BE2C (cell line): ENCODE results near the gene PPRC1. TPM values are rescaled to one million over a fixed set of nuclear protein-coding genes. Genes with fewer than 3 reads are reported as not detected.

Experiments
- DNase-seq: peaks from one replicate; pipeline ENCODE4 v3.0.0-alpha.2; 2020
- H3K27me3 ChIP-seq: fragments of 250-450 bp; sonication (Bioruptor Pico); 2 replicates; pipeline ENCODE4 v1.5.1; 2020; ENCODE audit warnings: mild to moderate bottlenecking
- H3K36me3 ChIP-seq: fragments of 250-450 bp; sonication (Bioruptor Pico); 2 replicates; pipeline ENCODE4 v1.5.1; 2020; ENCODE audit warnings: mild to moderate bottlenecking
- H3K4me1 ChIP-seq: fragments of 250-450 bp; sonication (Bioruptor Pico); 2 replicates; pipeline ENCODE4 v1.5.1; 2020
- H3K4me3 ChIP-seq: 2 replicates; pipeline ENCODE4 v1.5.1; 2011; ENCODE audit warnings: low read depth, low read length
- H3K9me3 ChIP-seq: fragments of 250-450 bp; sonication (Bioruptor Pico); 2 replicates; pipeline ENCODE4 v1.5.1; 2020
- polyA plus RNA-seq: library from polyadenylated mRNA; unstranded; fragments of >200 nt; gene quantifications from one replicate; pipeline ENCODE4 v1.2.1, GENCODE V29; 2012; ENCODE audit warnings: low read depth, missing spikeins; ENCODE audit not compliant: insufficient read length, insufficient read depth
- TF ChIP-seq, protein P1 (sequence below): IDR thresholded peaks from 2 replicates; pipeline ENCODE4 v1.5.1; 2012; ENCODE audit warnings: mild to moderate bottlenecking, low read depth, low read length

Gene PPRC1
- 132 TPM for polyA plus RNA-seq

DNA sequence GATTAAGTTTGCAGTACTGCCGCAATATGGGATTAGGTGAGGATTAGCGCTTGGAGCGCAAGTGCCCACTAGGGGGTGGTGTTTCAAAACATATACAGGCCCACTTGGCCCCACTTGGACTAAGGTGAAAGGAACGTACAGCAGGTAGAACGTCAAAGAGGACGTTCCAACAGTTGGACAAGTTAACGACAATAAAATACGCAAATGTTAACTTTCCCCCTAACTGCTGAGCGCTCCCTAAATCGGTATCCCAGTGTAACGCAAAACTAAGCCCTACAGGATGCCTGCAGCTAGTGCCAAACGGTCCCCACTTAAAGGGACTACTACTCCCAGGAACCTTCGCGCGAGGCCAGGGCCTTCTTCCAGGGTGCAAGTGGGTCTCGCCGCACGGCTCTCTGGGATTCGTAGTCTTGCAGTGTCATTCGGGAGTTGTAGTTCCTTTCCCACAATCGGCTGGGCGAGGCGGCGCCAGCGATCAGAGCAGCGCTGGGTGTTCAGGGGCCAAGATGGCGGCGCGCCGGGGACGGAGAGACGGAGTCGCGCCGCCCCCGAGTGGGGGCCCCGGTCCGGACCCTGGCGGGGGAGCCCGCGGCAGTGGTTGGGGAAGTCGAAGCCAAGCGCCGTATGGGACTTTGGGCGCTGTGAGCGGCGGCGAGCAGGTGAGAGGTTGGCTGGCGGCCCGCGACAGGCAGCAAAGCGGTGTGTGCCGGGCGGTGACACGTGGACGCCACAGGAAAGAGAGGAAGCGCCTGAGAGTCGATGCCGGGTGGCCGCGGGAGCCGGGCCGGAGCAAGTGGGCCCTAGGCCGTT, at the start of gene PPRC1:
Gene PPRC1, plus strand, starts transcription at position 478 of the 810 bp plus-strand sequence. Its CDS starts 29 bp downstream, at position 507.
- TF ChIP-seq, protein P1, sequence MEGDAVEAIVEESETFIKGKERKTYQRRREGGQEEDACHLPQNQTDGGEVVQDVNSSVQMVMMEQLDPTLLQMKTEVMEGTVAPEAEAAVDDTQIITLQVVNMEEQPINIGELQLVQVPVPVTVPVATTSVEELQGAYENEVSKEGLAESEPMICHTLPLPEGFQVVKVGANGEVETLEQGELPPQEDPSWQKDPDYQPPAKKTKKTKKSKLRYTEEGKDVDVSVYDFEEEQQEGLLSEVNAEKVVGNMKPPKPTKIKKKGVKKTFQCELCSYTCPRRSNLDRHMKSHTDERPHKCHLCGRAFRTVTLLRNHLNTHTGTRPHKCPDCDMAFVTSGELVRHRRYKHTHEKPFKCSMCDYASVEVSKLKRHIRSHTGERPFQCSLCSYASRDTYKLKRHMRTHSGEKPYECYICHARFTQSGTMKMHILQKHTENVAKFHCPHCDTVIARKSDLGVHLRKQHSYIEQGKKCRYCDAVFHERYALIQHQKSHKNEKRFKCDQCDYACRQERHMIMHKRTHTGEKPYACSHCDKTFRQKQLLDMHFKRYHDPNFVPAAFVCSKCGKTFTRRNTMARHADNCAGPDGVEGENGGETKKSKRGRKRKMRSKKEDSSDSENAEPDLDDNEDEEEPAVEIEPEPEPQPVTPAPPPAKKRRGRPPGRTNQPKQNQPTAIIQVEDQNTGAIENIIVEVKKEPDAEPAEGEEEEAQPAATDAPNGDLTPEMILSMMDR: peak; percentile 93
- Histone ChIP-seq H3K9me3 (no peaks in the 10 kb centered on the region), H3K36me3 (peaks cover 38% of the 10 kb centered on the region), H3K4me3 (peak within 1 kb of the TSS; percentile 97), H3K27me3 (no peaks in the 10 kb centered on the region), H3K4me1 (peaks cover 3% of the 10 kb centered on the region; the same call in 1 of the 2 replicates)
- peak; percentile 97 for DNase-seq

GRCh38 chr10:102083541-102083940, 49.3 kb upstream of the PPRC1 start:
- H3K27me3 ChIP-seq: no peaks in the 10 kb centered on the region
- no peaks in the 10 kb centered on the region for H3K9me3 ChIP-seq
- DNase-seq: no peak
- TF ChIP-seq, protein P1: no peak
- no peaks in the 10 kb centered on the region for H3K4me1 ChIP-seq
- H3K36me3 ChIP-seq: no peaks in the 10 kb centered on the region
- H3K4me3 ChIP-seq: no peak overlapping the region

DNA sequence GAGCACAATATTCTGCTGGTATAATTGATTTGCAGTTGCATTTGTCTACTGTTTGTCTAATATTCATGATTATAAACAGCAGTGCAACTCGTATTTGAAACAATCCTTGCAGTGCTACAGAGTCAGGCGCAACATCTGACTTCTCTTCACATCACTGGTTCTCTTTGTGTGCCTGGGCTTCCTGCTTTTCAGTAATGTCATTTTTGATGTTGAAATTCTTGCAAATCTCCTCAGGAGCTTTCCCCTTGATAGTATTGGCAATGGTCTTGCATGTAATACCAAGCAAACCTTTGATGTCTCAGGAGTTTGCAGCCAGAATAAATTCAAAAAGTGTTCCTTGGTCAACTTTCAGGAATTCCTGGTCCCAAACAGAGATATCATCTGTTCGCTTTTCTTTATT, 47.5 kb upstream of the PPRC1 start:
- no peak overlapping the region for H3K4me3 ChIP-seq
- H3K27me3 ChIP-seq: no peaks in the 10 kb centered on the region
- no peaks in the 10 kb centered on the region for H3K9me3 ChIP-seq
- no peaks in the 10 kb centered on the region for H3K4me1 ChIP-seq
- no peak for DNase-seq
- no peaks in the 10 kb centered on the region for H3K36me3 ChIP-seq
- TF ChIP-seq, protein P1: no peak

DNA sequence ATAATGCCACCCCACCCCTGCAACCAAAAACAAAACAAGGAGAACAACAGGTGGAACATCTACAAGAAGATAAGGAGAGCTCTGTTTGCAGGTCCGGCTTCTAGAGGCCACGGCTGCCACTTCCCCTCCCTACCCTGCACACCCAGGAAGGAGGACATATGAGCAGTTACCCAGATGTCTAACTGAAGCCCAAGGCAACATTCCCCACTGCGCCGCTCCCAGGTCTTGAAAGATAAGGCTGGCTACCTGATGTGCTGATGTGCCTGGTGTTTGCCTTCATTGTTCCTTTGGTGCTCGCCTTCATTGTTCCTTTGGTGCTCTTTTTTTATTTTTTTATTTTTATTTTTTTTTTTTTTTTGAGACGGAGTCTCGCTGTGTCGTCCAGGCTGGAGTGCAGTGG, 46.6 kb upstream of the PPRC1 start:
- H3K4me3 ChIP-seq: no peak overlapping the region
- TF ChIP-seq, protein P1: no peak
- no peaks in the 10 kb centered on the region for H3K4me1 ChIP-seq
- H3K36me3 ChIP-seq: no peaks in the 10 kb centered on the region
- H3K27me3 ChIP-seq: no peaks in the 10 kb centered on the region
- no peak for DNase-seq
- no peaks in the 10 kb centered on the region for H3K9me3 ChIP-seq

DNA sequence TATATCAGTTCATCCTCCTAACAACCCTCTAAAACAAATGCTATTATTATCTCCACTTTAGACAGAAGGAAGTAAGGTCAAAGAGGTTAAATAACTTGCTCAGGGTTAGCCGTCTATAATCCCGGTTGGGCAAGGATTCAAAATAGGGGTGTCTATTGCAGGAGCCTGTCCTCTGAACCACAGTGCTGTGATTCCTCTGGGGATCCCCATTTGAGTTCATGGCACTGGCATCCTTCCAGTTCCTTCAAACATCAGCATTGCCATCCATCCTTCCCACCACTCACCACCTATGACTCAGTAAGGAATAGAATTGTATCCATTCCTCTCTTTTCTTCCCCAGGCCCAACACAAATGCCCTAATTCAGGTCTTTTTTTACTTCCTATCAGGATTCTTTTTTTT, 42.1 kb upstream of the PPRC1 start:
- DNase-seq: no peak
- Histone ChIP-seq H3K9me3 (no peaks in the 10 kb centered on the region), H3K36me3 (no peaks in the 10 kb centered on the region), H3K4me3 (no peak overlapping the region), H3K4me1 (no peaks in the 10 kb centered on the region), H3K27me3 (no peaks in the 10 kb centered on the region)
- TF ChIP-seq, protein P1: no peak

DNA sequence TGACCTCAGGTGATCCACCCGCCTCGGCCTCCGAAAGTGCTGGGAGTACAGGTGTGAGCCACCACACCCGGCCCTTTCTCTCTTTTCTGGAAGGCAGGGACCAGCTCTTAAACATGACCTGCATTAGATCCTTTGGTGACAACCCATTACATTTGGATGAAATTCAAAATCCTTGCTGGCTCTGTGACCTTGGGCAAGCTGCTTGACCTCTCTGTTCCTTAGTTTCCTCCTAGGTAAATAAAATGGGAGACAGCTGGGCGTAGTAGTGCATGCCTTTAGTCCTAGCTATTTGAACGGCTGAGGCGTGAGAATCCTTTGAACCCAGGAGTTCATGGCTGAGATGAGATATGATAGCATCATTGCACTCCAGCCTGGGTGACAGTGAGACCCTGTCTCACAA, 36.4 kb upstream of the PPRC1 start:
- Histone ChIP-seq H3K36me3 (no peaks in the 10 kb centered on the region), H3K4me3 (no peak overlapping the region), H3K4me1 (no peaks in the 10 kb centered on the region), H3K27me3 (no peaks in the 10 kb centered on the region), H3K9me3 (no peaks in the 10 kb centered on the region)
- TF ChIP-seq, protein P1: no peak
- DNase-seq: no peak
